Suprapubic skin (tissue), 4 donors: ENCODE results near the gene OCRL.

Experiments used
- CTCF ChIP-seq, 2 donors: fragments of 200-600 bp in 1 of 2; fragments of 450-650 bp in 1 of 2; sonication (generic) in 1 of 2; IDR thresholded peaks; one replicate each; pipeline ENCODE4 v1.5.1; 2016 to 2019; ENCODE audit warnings: antibody characterized with exemption in 2 of 2, mild to moderate bottlenecking in 1 of 2, moderate library complexity in 1 of 2
- EP300 ChIP-seq: sonication (generic); formaldehyde crosslinking; IDR thresholded peaks from one replicate; pipeline ENCODE4 v1.6.1; 2017; ENCODE audit warnings: antibody characterized with exemption
- POLR2A ChIP-seq, 2 donors: fragments of 450-650 bp; IDR thresholded peaks; one replicate each; pipeline ENCODE4 v1.6.1; 2017; ENCODE audit warnings: antibody characterized with exemption in 2 of 2, mild to moderate bottlenecking in 2 of 2, moderate library complexity in 2 of 2
- POLR2AphosphoS5 ChIP-seq, 3 donors: sonication (generic); formaldehyde crosslinking; IDR thresholded peaks; one replicate each; pipeline ENCODE4 v1.6.1; 2017; ENCODE audit warnings: antibody characterized with exemption in 3 of 3

- no peak for TF ChIP-seq CTCF (IDR thresholded peaks at IDR 0.05)
- no peak for TF ChIP-seq POLR2A (IDR thresholded peaks at IDR 0.05)
- TF ChIP-seq EP300 = no peak
- TF ChIP-seq POLR2AphosphoS5 (IDR thresholded peaks at IDR 0.05) = no peak
These were observed 86.0 kb downstream of the OCRL start for GRCh38 chrX:129626026-129626425.
